CD4-positive, alpha-beta T cell treated with Interleukin-15 for 1 hour (primary cell): ENCODE data around the gene SRPX2.

Experiments used
- DNase-seq: peaks from one replicate; pipeline ENCODE4 v3.0.0-alpha.2; 2020

SRPX2 gene

DNA sequence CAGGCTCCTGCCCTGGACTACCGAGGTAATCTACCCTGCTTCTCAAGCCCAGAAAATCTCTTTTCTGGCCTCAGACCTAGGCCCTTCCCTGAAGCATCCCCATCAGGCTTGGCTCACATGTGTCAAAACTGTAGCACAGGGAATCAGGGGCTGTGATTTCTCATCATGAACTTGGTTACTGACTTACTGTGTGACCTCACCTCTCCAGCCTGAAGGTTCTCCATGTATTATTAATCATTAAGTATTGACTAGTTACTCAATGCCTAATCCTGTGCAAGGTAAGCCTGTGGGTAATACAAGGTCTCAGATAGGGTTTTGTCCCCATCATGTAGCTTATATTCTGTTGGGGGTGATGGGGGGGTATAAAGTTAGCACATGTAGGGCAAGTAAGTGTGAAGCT, 6.8 kb downstream of the SRPX2 start:
- DNase-seq: no peak

DNA sequence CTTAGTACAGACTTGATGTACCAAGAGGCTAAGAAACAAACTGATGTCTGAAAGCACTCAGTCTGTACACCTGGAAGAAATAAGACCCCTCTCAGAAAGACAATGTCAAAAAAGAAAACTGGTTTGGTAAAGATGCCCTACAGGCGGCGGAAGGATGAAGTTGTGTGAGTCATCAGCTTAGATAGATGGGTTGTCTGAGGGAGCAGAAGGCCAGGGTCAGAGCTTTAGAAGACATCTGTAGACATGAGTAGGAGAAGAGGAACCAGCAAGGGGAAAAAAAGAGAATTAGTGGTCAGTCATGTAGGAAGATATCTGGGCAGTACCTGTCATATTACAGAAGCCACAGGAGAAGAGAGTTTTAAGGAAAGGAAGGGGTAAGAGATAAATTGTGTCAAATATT, 8.3 kb downstream of the SRPX2 start:
- no peak for DNase-seq

DNA sequence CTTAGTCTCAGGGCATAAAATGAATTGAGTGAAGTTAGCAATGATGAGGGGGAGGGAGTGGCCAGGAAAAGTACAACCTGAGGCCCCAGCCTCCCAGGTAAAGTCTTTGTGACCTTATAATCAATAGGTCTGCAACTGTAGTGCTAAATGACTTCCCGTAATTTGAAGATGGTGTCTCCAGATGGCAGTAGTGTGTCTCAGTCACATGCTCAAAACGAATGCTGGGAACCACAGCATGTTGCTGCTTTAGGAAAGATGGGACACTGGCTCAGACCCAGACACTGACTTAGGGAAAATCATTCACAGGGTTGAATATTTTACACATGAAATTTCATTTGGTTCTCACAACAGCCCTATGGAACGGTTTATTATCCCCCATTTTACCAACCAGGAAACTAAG, 10.3 kb downstream of the SRPX2 start:
- DNase-seq: no peak

DNA sequence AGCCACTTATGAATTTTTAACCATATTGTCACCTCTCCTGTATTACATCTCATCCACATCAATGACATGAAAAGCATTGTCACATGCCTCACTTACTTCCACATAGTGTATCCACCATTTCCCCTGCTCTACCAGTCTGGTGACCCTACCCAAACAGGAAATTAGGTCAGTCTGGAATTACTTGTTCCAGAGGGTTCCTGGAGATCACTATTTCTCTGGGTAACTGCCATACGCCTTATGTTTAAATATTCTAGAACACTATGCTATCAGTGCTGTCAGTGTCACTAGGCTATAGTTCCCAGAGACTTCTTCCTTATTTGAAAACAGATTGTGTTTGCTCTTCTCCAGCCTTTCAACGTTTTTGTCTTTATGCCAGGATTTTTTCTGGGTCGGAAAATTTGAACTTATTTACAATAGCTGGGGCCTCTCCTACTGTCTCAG, 15.0 kb downstream of the SRPX2 start:
- DNase-seq: no peak

DNA sequence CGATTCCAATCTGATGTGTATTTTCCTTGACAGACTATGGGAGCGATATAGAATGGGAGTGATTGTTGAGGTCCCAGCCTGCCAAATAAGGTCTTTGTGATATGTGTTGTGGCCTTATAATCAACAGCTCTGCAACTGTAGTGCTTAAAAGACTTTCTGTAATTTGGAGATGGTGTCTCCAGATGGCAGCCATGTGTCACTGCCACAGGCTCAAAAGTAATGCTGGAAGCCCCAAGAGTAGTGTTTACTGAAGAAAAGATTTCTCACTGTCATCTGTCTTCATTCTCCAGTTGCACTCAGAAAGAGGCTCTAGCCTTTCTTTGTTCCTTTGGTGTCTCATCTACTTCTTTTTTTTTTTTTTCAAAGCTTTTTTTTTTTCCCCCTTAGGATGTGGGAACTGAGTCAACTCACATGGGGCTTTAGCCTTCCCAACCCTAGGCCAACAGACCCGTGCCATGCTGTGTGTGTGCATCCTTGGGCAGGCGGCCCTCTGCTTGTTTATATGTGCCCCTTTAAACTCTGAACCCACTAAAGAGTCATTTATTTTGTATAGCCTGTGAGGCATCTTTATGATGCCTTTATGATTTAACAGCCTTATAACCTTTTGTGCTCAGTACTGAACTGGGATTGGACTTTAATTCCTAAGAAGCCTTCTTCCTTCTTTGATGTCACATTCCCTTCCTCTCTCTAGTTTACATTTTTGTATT, 15.6 kb downstream of the SRPX2 start:
- no peak for DNase-seq

DNA sequence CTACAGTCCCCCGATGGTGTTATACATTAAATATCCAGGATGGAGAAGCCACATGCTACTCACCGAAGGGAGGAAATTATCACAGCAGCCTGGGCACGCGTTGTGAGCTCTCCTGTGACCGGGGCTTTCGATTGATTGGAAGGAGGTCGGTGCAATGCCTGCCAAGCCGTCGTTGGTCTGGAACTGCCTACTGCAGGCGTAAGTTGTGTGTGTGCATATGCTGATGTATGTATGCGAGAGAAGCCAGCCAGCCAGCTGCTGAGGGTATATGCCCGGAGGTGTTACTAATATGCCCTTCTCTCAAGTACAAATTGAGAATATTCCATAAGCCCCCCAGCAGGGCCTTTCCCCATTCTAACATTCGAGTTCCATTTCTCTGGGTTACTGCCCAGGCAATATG, 18.2 kb downstream of the SRPX2 start:
- no peak for DNase-seq

DNA sequence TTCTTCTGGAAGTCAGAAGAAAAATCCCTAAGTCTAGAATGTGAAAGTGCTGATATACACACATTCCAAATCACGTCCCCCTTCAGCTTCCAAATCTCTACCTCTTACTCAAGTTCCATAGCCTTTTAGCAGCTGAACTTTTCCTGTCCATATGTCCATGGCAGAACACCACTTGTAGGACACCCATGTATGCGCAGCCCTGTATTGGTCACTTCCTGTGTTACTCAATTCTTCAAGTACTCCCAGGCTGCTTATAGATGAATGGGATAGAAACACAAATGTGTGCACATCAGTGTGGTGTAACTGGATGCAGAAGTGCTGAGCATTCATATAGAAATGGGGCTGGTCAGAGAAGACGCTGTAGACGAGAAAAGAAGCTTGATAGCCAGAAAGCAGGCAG, 18.8 kb downstream of the SRPX2 start:
- no peak for DNase-seq

DNA sequence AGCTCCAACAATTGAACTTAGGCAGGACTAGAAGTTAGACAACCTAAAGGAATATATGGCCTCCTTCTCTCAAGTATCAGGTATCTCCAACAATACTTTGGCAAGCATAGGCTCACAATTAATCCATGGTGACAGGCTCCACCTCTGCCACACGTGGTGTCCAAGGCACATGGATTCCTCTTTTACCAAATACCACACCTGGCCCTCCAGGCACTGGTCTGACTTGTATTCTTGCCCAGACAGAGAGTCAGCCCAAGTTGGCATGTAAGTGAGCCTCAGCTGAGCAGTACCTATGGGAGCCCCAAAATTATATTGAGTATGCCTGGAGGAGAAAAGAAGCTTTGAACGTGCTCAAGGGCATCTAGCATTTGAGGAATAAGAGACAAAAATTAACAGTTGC, 19.6 kb downstream of the SRPX2 start:
- DNase-seq: no peak

DNA sequence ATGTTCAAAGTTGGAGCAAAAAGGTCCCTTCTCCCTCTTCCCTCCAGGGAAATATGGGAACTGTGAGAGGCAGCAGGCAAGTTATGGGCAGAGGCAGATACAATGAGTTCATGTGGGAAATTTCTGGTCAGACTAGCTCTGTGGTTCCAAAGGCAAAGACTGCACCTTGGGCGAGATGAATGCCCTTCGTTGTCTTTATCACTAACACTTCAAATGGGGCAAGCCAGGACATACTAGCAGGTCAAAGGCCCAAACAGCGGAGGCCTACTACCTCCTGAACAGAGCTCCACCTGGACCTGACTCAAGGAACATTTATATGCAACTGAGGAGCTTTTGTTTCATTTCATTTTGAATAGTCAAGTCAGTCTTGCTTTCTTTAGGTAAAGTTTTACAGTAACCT, 29.0 kb downstream of the SRPX2 start:
- DNase-seq: no peak

DNA sequence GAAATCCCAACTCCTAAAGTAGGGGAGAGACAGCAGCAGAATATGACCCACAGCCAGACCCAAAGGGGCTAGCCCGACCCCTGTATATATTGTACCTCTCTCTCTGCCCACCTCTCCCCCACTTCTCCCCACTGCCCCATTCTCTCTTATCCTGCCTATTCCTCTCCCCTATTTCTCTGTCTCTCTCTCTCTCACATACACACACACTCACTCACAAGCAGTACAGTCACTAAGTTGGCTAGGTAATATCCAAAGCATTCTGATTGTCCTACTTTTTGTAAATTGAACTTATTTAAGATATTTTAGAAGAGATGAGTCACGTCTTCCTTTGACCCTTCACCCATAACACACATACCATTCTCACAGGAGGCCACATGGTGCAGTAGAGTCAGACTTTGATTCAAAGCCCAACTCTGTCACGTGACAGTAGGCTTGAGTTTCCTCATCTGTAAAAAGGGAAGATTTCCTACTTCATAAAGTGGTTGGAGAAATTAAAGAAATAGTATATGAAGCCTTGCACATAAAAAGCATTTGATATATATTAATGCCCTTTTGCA, 29.5 kb downstream of the SRPX2 start:
- DNase-seq: no peak

DNA sequence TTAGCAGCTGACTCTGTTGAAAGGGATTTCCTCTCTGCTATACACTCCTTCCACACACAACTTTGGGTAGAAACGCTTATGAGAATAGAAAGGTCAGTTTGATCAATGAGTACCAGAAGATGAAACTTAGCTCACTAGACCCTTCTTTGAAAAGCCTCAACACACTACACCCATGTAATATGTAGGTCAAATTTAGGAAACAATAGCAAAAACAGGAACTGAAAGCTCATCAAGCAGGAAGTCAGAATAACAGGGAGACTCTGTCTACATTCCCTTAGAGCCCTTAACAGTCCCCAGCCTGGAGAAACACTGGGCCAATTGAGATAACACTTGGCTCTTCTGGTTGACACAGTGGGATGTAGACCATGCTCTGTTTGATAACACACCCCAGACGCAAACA, 30.7 kb downstream of the SRPX2 start:
- DNase-seq: no peak

DNA sequence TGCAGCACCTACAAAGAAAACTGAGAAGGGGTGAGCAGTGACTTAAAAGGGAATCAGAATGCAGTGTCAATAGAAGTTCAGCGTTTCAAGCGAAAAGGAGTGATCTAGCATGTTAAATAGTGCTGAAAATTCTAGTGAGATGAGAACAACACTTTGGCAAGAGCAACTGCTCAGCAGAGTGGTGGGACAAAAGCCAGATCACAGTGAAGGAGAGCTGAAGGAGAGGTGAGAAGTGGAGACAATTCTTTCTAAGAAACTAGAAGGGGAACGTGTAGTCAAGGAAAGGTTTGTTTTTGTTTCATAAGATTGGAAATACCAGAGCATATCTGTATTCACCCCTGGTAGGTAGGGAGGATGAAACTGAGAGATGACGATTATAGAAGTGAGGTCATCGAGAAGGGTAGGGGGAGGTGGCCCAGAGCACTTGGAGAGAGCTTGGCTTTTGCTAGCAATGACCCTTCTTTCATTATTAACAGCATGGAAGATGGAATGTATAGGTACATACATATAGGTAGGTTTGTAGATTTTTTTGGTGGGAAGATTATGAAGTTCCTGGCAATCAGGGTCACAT, 33.7 kb downstream of the SRPX2 start:
- DNase-seq: no peak

DNA sequence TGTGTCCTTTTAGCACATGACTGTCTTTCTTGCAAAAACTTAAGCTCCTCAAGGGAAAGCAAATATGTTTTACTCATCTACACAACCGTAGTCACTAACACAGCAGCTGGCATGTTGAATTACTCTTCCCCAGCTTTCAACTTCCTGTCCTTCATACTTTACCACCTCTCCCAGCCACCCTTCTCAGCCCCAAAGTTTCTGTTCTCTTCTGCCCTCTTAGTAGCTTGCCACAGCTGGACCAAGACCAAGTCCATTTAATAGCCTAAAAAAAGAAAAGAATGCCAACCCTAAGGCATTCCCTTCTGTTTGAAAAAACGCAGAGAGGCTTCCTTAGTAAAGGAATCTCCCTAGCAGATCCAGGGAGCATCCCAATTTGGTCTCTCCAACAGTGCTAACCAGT, 36.8 kb downstream of the SRPX2 start:
- DNase-seq: no peak

DNA sequence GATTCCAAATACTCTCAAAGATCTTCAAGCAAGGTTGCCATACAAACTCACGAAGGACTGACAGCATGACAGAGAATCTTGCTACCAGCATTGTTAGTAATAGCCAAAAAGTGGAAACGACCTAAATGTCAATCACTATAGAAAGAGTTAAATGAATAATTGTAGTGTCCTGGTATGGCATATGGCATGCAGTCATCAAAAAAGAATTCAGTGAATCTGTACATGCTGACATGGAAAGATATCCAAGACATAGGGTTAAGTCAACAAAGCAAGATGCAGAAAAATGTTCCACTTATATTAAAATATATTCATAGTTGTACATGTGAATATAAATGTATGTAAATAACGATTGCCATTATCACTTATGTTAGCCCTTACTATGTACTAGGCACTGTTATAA, 37.6 kb downstream of the SRPX2 start:
- no peak for DNase-seq

DNA sequence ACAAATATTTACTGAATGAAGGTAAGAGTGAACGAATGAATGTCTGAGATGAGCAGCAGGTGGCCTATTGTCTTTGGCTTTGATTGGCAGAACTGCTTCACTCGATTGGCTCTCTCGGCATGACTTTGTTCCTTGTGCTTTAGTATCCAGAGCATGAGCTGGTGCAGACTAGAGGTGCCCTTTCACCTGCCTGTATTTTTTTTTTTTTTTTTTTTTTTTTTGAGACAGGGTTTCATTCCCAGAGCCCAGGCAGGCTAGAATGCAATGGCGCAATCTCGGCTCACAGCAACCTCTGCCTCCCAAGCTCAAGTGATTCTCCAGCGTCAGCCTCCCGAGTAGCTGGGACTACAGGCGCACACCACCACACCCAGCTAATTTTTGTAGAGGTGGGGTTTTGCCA, 38.9 kb downstream of the SRPX2 start:
- DNase-seq: no peak

DNA sequence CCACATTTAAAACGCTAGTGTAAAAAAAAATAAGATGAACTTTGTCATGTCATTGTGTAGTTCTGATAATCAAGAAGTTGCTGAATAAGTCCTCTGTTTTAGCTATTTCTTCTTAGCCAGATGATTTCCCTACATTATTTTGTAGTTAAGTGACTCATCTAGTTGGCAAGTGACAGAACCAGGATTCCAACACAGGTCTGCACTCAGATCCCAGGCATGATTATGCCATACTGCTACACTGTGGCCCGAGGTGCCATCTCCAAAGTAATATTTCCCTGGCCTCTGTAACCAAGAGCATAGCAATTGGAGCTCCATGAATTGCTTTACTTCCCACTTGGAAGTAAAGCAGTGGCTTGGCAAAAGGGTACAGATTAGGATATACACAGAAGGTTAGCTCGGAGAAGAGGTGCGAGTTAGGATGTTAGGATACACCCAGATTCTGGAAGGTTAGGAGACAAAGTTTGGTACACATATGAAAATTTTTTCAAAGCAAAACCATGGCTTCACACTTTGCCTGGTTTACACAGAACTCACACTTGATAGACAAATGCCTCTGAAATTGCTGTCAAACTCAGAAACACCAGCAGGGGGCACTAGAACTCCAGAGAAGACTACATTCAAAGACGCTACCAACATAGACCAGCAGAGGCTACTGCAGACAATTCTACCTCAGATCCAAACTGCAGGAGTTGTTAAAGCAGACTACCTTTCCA, 41.4 kb downstream of the SRPX2 start:
- DNase-seq: peak; percentile 58

DNA sequence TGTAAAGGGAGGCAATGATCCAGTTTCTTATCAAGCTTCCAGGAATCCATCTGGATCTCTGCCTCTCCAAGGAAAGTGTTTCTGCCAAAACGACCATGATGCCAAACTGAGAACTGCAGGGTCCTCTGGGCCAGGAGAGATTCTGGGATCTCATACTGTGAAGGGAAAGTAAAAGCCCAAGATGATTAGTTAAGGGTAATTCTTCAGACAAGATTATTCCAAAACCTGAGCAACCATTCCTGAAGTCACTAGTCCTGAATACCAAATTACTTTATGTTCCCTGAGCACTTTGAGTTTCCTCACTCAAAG, 42.0 kb downstream of the SRPX2 start:
- no peak for DNase-seq

DNA sequence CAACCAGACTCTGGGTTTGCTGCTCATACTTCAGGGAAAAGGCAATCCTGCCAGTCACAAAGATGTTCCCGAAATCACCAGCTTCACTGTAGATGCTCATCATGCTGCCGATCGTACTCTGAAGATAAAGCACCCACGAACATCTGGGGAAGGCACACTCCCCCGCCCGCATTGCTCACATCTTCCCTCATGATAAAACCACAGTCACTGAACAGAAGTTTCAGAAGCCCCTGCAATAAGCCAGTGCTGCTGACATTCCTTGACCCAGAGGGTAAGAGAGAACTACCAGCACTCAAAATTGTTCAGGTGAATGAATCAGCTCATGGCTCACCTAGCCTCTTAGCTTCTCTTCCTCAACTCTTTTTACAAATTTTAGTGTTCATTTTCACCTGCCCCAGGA, 43.1 kb downstream of the SRPX2 start:
- DNase-seq: no peak

DNA sequence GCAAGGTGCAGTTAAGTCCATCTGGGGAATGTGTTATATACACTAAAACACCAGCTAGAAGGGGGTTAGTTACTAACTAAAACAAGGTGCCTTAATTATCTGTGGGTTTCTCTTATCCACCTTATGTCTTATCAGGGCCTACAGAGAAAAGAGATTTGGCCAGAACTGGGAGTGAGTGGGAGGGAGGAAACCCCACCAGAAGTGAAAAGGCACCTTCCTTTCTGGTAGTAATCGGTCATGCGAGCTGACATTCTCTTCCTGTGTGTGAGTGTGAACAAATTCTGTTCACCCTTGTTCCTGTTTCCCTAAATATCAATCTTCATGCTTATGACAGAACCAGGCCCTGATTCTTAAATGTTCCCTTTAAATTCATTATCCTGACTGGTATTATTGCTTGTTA, 43.5 kb downstream of the SRPX2 start:
- DNase-seq: no peak

DNA sequence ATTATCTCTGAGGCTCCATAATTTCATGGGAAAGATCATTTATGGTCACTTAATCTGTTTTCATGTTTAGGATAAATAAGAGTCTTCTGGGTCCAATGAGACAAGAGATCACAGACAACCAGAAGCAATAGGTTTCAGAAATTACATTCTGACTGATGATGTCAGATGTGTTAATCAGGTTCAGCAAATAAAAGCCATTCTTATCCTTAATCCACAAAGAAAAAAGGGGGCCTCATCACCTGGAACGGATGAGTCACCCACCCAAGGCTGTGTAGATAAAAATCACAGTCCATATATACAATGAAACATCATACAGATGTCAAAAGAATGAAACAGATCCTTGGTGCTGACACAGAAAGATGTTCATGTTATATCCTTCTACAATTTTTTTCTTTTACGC, 51.3 kb downstream of the SRPX2 start:
- no peak for DNase-seq

DNA sequence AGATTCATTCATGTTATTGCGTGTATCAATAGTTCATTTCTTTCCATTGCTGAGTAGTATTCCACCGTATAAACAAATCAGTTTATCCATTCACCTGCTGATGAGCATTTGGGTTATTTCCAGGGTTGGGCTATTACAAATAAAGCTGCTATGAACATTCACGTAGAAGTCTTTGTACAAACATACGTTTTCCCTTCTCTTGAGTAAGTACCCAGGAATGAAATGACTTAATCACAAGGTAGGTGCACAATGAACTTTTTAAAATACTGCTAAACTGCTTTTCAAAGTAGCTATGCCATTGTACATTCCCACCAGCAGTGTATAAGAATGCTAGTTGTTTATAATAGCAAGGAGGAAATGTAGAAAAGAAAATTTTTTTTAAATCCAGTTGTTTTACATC, 52.0 kb downstream of the SRPX2 start:
- no peak for DNase-seq

DNA sequence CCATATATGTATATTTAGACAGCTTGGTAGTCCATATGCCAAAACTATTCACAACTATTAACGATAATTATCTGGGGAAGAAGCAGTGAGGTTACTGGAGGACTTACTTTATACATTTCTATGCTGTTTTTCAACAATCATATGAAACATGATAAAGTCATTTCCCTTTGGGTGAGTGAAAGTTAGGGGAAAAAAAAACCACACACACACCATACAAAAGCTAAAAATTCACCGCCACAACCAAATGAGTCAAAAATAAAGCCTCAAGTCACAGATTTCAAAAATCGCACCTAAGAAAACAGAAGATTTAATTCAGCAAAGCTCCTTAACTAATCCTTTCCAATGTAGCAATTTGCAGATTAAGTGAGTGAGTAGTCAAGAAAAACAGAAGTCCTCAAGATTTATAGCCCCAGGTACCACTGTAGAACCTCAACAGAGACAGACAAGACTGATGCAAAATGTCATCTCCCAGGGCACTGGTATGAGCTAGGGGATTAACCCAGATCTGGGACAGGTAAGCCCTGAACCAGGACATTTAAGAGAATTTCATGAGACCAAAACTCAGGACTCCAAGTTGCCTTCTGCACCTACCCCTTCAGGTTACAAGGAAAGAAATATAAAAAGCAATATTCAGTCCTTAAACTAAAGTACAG, 52.8 kb downstream of the SRPX2 start:
- no peak for DNase-seq

DNA sequence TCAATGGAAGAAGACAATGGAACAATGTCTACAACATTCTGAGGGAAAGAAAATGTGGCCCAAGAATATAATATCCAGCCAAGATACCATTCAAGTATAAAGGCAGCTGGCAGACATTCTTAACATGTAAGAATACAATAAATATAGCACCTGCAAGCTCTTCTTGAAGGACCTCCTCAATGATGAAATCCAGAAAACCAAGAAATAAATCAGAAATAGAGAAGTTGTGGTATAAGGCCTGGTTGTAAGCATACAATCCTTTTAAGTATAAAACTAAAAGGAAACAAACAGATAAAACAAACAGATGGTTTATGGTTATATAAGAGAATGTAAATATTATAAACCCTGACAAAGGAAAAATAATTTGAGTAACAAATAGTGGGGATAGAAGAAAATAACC, 54.6 kb downstream of the SRPX2 start:
- no peak for DNase-seq

DNA sequence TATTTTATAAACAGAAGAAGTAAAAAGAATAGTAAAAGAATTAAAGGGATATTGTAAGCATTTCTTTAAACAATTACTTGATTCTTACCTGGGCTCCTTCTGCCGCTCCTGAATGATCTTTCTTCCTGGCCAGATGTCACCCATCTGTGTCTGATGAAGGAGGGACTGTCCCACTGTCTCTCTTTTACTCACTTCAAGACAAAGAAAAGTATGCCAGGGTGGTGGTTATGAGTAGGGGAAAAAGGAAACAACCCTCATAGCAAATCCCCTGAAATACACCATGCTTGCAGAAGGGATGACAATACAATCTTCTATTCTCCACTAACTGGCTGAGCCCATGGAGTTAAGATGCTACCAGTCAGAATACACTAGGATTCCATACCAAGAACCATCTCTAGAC, 56.8 kb downstream of the SRPX2 start:
- DNase-seq: no peak
